GM12892 (cell line): Measurements from ENCODE around the gene RSPH1.

Experiments used
- POLR2A ChIP-seq: IDR thresholded peaks from 2 replicates; pipeline ENCODE4 v1.6.1; 2011; ENCODE audit warnings: low read depth, low read length, control low read depth
- POLR2AphosphoS5 ChIP-seq: IDR thresholded peaks from 2 replicates; pipeline ENCODE4 v1.6.1; 2011; ENCODE audit warnings: low read depth, low read length, control low read depth

GRCh38 chr21:42459082-42459460, 37.0 kb downstream of the RSPH1 start:
- no peak for TF ChIP-seq POLR2A
- TF ChIP-seq POLR2AphosphoS5: no peak
